ENCODE measurements around the gene CDSN.

The CDSN gene

GRCh38 chr6:31145386-31145785 is 25.1 kb upstream of the CDSN start:
- no peak for TF ChIP-seq CTCF (IDR thresholded peaks at IDR 0.05)

- no peak for TF ChIP-seq CTCF (IDR thresholded peaks at IDR 0.05)
These were observed 24.7 kb upstream of the CDSN start for GRCh38 chr6:31144970-31145340.

GRCh38 chr6:31144296-31144969 is 24.2 kb upstream of the CDSN start:
- TF ChIP-seq CTCF (IDR thresholded peaks at IDR 0.05), result no peak

GRCh38 chr6:31143148-31143547 is 22.9 kb upstream of the CDSN start:
- no peak for TF ChIP-seq CTCF (IDR thresholded peaks at IDR 0.05)

- no peak for TF ChIP-seq CTCF (IDR thresholded peaks at IDR 0.05)
These were observed 22.1 kb upstream of the CDSN start for GRCh38 chr6:31142361-31142761.

- no peak for TF ChIP-seq CTCF (IDR thresholded peaks at IDR 0.05)
These were observed 20.4 kb upstream of the CDSN start for GRCh38 chr6:31140643-31141042.

- no peak for TF ChIP-seq CTCF (IDR thresholded peaks at IDR 0.05)
These were observed 19.4 kb upstream of the CDSN start for GRCh38 chr6:31139599-31139998.

- TF ChIP-seq CTCF (IDR thresholded peaks at IDR 0.05), result no peak
These were observed 18.7 kb upstream of the CDSN start, which contains the start of gene PSORS1C2 for GRCh38 chr6:31138982-31139381. Gene PSORS1C2 (minus strand): TSS chr6:31139066. CDS start chr6:31139026, 40 bp downstream.
